HG03457 (cell line): ENCODE results near the gene TMEM108.

ENCODE experiments used
- ATAC-seq: cut with Tn5 transposase; IDR thresholded peaks from one replicate; pipeline ENCODE4 v1.9.1; 2021; ENCODE audit warnings: moderate number of reproducible peaks; ENCODE audit not compliant: unreplicated experiment

Gene TMEM108

DNA sequence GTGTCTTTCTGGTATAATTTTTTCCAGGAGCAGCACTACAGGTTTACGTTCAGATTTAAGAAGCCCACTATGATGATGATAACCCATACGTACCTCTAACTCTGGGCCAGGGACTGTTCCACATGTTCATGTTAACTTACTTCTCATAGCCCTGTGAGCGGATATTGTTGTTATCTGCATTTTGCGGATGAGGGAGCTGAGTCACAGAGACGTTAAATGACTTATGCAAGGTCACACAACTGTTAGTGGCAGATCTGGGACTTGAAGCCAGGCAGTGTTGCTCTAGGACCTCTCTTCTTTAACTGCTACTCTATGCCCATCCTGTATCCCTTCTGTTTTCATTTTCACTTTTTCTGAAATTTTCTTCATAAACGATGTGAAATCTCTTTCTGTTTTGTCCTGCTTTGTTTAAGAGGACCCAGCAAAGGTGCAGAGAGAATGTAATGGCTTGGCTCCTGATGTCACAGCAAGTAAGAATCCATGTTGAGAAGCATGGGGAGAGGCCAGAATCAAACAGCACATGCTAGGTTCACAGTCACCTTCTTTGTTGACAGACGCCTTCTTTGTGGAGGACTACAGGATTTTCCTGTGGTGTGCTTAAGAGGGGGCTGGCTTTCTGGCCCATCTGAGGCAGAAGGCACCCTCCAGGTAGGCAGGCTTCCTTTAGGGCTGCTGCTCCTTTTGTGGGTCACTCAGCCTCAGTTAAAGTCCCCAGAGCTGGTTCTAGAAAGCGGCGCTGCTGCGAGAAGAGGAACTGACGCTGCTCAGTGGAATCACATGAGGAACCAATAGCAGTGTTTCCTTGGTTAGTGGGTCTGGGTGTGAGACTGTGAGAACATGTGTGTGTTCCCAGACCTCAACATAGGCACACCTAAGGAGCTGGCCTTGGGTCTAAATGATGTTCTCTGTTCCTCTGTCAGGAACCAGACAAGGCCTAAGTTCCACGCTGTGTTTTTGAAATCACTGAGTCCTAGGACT is 121.6 kb downstream of the TMEM108 start:
- no peak for ATAC-seq

DNA sequence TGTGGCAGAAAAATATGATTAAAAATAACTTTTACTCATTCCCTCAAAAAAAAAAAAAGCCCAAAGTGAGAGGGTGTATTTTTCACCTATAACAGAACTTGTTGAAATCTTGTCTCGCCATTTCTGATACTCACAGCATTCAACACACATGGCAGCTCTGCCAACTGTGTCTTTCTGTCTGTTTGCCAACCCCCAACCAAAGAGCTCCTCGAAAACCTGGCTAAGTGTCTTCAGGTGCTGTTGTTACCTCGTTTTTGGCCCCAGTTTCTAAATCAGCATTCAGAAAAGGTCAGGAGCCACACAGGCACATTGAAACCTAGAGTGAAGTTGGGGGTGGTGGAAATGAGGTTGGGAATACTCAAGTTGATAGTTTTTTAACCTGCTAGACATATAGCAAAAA is 123.5 kb downstream of the TMEM108 start:
- no peak for ATAC-seq

DNA sequence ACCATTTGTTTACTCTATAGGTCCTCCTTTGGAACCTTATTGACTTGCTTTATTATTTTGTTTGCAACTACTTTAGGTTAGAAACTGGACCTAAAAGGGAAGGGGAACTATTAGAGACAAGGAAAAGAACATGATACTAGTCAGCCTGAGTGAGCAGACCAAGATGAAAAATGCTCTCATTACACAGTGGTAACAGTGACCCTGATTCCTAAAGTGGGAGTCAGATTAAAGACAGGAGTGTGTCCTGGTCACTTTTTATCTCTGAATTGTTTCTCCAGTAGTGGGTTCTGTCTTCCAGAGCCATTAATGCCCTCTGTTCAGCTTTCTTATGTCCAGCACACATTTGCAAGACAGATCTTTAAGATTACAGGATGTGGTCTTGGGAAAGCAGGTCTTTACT is 124.1 kb downstream of the TMEM108 start:
- ATAC-seq: no peak

DNA sequence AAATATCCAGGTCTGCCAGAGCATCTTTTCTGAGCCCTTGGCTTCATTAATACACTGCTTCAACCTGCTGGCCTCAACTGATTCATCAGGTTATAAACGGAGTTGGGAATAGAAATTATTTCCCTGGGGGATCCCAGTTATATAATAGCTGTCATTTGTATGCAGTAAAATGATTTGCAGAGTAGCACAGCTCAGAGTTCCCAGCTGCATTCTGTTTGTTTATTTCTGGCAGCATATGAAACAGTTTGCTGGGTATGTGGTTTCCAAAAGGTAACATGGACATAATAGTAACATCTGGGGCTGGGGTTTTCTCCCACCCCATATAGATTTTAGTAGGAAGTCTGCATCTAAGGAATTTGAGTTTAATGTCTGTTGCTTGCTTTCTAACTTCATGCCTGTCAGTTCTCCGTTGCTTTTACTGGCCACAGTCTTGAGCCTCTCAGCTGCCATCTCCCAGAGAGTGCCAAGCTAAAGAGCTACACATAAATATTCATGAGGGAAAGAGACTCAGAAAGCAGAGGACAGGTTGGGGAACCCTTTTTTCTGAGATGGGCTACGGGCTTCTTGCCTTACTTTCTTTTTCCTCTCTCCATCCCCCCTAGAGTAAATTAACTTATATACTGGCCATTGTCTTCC is 124.6 kb downstream of the TMEM108 start:
- no peak for ATAC-seq

DNA sequence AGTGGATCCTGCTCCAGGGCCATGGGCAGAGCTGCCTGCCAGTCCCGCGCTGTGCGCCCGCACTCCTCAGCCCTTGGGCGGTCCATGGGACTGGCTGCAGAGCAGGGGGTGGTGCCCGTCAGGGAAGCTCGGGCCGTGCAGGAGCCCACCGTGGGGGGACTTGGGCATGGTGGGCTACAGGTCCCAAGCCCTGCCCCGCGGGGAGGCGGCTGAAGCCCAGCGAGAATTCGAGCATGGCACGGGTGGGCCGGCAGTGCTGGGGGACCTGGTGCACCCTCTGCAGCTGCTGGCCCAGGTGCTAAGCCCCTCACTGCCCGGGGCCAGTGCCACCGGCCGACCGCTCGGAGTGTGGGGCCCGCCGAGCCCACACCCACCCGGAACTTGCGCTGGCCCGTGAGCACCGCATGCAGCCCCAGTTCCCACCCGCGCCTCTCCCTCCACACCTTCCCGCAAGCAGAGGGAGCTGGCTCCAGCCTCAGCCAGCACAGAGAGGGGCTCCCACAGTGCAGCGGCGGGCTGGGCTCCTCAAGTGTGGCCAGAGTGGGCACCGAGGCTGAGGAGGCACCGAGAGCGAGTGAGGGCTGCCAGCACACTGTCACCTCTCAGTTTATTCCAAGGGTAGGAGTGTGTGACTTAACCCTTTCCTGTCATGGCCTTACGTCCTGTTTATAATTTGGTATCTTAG is 129.3 kb downstream of the TMEM108 start:
- ATAC-seq: no peak

DNA sequence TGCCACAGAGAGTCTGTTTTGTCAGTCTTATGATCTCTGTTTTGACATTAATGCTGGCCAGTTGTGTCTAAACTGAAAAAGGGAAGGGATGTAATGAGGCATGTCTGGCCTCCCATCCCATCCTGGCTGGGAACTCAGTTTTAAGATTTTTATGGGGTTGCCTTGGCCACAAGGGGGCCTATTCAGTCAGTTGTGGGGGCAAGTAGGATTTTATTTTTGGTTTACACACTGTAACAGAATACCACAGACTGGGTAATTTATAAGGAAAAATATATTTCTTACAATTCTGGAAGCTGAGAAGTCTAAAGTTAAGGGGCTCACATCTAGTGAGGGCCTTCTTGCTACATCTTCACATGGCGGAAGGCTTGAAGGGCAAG is 129.8 kb downstream of the TMEM108 start:
- no peak for ATAC-seq

DNA sequence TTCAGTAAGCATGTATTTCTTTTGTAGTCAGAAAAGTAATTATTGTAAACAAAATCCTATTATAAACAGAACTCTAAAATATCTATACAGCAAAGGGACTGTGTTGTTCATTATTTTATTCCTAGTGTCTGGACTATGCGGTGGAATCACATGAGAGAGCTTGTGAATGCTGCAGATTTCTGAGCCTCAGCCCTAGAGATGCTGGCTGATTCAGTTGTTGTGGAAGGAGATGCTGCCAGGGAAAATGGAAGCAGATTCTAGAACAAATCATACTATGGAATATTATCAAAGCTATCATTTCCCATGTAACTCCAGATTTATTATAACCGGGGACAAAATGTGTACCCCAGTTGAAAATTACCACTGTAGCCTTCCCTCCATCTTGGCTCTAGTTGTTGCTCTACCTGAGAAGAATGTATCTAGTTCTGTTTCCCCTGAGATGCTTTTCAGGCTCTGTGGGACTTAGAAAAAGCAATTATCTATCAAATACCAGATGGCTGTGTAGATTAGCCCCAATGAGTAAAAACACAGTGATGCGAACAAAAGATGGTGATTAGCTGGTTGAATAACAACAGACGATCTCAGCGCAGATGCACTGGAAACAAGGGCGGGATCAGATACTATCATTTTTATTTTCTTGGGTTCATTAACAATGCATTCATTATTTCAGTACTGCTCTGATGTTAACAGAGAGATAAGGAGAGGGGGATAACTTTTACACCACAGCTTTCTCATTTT is 131.3 kb downstream of the TMEM108 start:
- no peak for ATAC-seq

DNA sequence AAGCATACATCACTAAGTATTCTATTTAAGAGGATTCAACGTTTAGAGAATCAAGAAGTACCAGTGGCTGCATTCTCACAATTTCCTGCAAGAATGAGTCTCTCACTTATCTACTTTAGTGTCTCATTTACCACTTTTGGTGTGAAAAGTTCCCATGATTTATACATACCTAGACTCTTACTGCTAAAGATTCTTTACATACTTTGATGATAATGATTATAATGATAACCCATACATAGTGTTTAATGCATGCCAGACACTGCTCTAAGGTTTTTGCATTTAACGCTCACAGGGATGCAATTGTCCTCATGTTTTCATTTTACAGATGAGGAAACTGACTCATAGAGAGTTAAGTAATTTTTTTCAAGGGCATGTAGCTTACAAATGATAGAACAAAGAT is 133.6 kb downstream of the TMEM108 start:
- ATAC-seq: no peak

DNA sequence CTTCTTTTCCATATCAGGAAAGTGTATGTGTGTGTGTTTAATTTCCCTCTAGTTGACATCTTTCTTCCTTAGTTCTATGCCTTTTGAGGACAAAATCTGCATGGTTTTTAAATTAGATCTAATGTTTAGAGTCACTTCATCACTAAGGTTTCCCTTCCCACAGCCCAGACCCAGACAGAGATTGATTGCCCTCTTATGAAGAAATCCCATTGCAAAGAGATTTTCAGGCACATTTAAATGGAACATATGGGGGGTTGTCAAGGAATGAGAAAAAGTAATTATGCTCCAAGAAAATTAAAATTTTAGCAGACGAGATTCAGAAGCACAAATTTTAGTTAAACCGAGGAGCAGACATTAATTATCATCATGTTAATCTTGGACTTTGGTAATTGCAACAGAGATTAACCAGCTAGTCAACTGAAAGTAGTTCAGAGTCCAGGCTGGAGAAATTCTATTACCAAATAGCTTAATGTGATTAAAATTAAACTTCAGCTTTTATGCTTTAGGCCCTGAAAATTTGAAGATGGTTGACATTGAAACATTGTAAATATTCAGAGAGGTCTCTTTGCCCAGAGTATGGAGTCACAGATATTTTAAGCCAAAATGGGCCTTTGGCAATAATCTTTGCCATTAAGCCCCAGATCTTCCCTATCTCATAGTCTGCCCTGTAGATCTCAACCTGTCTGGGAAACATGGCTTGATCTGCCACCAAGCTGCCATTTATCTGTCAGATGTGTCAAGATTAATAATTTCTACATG is 143.4 kb downstream of the TMEM108 start:
- ATAC-seq: no peak

DNA sequence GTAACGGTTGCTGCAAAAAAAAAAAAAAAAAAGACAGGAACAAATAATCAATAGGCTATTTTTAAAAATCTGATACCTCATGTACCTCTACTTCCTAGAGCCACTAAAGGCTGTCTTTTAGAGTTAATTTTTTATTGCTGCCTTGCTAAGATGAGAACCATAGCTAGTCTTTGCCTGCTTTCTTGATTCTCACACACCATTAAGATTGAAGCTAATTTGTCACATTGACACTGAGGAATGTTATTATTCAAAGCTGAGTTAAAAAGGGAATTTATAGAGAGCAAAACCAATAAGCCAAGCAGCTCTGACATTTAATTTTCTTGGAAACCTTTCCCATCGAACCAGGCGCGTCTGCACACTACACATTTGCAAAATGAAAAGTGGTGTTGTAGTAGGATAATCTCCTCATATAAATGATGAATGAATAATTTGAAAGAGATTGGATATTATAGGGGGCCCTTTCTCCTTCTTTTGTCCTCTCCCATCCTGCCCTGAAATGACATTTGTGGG is 149.7 kb downstream of the TMEM108 start:
- no peak for ATAC-seq

DNA sequence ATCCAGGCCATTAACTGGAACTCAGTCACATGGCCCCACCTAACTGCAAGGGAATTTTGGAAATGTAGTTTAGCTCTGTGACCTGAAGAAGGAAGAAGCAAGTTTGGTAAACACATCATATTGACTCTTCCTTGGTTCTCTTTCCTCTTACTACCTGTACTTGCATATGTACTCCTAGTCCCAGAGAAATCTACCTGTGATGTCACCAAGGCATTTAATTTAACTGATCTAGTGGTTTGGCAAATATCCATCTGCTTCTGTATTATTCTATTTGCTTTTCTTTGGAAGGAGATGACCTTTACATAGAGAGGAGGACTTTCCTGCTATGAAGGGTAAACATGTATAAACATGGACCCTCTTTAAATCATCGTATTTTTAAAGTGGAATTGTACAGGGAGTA is 150.8 kb downstream of the TMEM108 start:
- no peak for ATAC-seq

DNA sequence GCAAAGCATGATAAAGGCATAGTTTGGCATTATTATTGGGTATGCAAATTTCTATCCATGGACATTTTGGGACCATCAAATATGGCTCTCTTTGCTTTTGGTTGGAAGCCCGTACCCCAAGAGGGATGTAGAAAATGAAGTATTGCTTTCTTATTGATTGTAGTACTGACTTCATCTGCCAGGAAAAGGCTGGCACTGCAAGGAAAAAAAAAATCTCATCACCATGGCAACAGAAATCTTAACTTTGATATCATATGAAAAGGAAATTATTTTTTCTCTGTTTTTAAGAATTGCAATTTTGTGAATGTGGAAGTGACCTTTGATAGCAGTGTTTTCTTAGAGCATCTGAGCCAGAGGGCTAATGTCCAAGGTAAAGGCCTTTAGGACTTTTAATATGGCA is 151.7 kb downstream of the TMEM108 start:
- ATAC-seq: no peak

DNA sequence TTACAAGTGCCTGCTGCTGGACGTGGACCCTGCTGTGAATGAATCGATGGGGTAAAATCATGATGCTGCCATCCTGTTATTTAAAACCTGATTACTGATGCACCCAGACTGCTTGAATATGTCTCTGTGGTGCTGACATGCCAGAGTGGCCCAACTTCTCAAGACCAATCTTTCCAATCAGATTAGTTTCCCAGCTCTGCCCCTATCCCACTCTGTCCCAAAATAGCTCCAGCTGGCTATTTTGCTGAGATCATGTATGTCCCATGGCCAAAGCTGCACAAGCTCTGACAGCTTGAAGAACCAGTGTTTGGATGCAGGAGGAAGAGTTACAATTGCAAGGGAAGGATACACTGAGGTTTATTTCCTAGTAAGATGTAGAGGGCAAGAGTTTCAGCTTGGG is 153.6 kb downstream of the TMEM108 start:
- no peak for ATAC-seq

DNA sequence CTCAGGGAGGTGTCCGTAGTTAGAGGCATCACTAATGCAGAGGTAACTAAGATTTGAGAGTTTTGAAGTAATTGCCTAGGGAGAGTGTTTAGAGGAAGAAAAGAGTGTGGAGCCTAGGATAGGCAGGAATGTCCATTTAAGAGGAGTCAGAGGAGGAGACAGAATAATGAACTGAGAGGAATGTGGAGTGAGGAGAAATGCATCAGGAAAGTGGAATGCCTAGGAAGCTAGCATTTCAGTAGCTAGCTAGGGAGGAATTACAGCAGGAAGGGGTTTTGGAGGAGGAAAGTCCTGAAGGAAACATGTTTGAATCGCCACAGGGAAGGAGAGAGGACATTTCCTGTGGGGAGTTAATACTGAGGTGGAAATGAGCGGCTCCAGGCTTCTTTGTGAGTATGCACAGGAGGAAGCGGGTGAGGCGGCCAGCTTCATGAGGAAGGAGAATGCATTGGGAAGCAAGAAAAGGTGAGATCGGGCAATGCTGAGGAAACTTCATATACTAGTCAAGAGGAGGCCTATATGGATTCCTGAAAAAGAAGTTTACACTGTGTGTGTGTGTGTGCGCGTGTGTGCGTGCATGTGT is 154.3 kb downstream of the TMEM108 start:
- no peak for ATAC-seq

DNA sequence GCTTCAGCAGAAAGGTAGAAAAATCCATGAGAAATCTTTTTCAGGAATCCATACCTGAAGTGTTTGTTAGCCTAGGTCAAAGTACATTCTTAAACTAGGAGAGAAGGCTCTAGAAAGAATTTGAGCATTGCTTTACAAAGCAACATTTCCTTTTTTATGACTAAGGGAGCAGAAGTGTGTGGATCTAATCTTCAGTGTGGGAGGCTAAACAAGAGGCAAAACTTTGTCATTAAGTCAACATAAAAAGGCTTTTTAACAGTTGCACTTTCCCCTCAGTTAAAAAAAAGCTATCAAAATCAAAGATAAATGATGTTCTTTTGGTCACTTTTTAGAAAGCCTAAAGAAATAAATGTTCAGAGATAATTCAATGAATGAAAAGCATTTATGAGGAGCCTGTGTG is 154.8 kb downstream of the TMEM108 start:
- ATAC-seq: no peak

DNA sequence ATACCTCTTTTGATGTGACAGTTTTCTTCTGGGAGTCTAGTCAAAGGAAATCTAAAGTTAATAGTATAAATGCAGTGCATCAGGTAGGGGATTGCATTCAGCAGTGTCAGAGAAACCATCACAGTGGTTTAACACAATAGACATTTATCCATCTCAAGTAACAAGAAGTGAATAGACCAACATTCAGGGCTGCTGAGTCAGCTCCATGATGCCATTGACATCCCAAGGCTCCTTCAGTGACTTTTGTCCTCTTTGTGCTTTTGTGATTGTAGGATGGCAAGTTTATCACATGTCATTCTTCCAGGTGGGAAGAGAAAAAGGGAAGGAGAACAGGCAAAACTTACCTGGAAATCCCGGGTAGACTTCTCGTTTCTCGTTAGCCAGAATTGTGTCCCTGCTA is 158.3 kb downstream of the TMEM108 start:
- no peak for ATAC-seq

DNA sequence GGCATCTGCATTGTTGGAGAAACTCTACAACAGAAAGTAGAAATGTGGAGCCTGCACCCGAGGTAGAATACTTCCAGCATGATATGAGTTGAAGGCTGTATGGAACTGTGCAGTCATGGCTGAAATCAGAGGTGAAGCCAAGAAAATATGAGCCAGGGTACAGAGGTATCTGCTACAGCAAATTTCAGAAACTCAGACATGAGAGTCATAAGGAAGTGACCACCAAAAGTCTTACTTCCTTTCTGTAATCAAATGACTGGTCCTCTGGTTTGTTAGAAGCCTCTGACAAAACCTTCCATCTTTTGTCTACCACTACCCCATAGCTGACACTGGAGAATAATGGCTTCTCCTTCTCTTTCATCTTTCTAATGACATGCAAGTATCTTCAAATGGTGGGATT is 159.4 kb downstream of the TMEM108 start:
- no peak for ATAC-seq

DNA sequence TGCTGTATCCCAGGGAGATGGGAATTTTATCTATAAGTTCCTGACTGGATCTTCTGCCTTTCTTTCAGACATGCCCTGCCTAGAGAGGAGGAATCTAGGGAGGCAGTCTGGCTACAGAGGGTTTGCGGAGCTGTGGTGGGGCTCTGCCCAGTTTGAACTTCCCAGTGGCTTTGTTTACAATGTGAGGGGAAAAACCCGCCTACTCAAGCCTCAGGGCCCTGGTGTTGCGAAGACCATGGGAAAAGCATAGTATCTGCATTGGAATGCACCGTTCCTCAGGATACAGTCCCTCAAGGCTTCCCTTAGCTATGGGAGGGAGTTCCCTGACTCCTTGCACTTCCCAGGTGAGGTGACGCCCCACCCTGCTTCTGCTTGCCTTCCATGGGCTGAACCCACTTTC is 168.7 kb downstream of the TMEM108 start:
- no peak for ATAC-seq

DNA sequence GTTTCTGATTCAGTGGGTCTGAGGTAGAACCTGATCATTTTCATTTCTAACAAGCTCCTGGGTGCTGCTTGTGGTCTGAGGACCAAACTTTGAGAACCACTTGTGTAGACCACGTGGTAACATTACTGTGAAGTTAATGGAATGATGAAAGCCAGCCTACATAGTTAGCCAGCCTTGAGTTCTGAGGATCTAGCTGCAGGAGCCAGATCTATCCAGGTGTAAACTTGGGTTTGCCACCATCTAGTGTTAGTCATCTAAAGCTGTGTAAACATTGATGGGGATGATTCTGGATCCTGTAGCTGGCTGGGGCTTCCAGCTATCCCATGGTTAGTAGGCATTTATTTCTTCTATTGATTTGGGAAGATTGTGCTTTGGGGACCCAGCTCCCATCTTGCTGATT is 170.0 kb downstream of the TMEM108 start:
- ATAC-seq: no peak
